Mucosa of descending colon (tissue), 3 donors: ENCODE measurements around the gene SHC3. TPM values are rescaled to one million over a fixed set of nuclear protein-coding genes. Genes with fewer than 3 reads are reported as not detected.

ENCODE experiments used
- ATAC-seq: fragments of 200-7000 bp; cut with Tn5 transposase; one replicate; pipeline ENCODE4 v1.9.1; 2020; ENCODE audit warnings: mild to moderate bottlenecking, moderate library complexity
- DNase-seq, 3 donors: peaks; one replicate each; pipeline ENCODE4 v3.0.0-alpha.2; 2020
- H3K36me3 ChIP-seq: fragments of 200-600 bp; one replicate; pipeline ENCODE4 v1.8.0; 2021; ENCODE audit warnings: low read depth, mild to moderate bottlenecking
- H3K4me1 ChIP-seq: fragments of 200-600 bp; one replicate; pipeline ENCODE4 v1.8.0; 2021; ENCODE audit warnings: low read depth, mild to moderate bottlenecking
- H3K4me3 ChIP-seq: fragments of 200-600 bp; one replicate; pipeline ENCODE4 v1.8.0; 2021; ENCODE audit warnings: mild to moderate bottlenecking
- H3K9me3 ChIP-seq: fragments of 200-600 bp; one replicate; pipeline ENCODE4 v1.8.0; 2021; ENCODE audit warnings: mild to moderate bottlenecking
- CTCF ChIP-seq: fragments of 200-600 bp; IDR thresholded peaks from one replicate; pipeline ENCODE4 v1.8.0; 2022; ENCODE audit warnings: antibody characterized with exemption, mild to moderate bottlenecking
- intact Hi-C, 2 donors: fragments of 100-400 bp; cut with DNase I in 1 of 2; cut with micrococcal nuclease in 1 of 2; formaldehyde crosslinking; loops; one replicate each; pipeline versions ENCODE4 v1.11.0 to v1.11.1; 2022; cut with DNase I, micrococcal nuclease
- total RNA-seq, 3 donors: library from RNA; stranded (reverse); fragmentation: NEBNext Ultra II Directional in 2 of 3; extraction: Animal tissue kit (Norgen Biotek cat#: 25700) in 2 of 3; gene quantifications; one replicate each; pipeline versions ENCODE4 v1.2.1 to v1.2.4, GENCODE V29; 2021 to 2023
- donor health status: DM: no; HTN: no; CAD: no; lungs with moderate emphysema.
- donor health status: DM: no; HTN: no; CAD: no.
- donor health status: DM: no; HTN: yes; CAD: no.

Gene SHC3
- total RNA-seq, 3 donors from 2014 or later = 0.35 to 4.8 (median 1.5) TPM

GRCh38 chr9:89036891-89037290, 141.7 kb downstream of the SHC3 start:
- Histone ChIP-seq H3K4me3 (no peak overlapping the region), H3K9me3 (no peaks in the 10 kb centered on the region), H3K4me1 (no peaks in the 10 kb centered on the region), H3K36me3 (no peaks in the 10 kb centered on the region)
- no peak for DNase-seq
- no peak for TF ChIP-seq CTCF
- ATAC-seq = no peak
- intact Hi-C loops = no loop called here

- intact Hi-C loops = no loop called here
- no peak for TF ChIP-seq CTCF
- no peak overlapping the region for H3K4me3 ChIP-seq
- no peak for ATAC-seq
- no peaks in the 10 kb centered on the region for H3K9me3 ChIP-seq
- no peak for DNase-seq
- H3K36me3 ChIP-seq = no peaks in the 10 kb centered on the region
- no peaks in the 10 kb centered on the region for H3K4me1 ChIP-seq
Measured at GRCh38 chr9:89036383-89036782, 142.2 kb downstream of the SHC3 start.

GRCh38 chr9:89032661-89033060, 146.0 kb downstream of the SHC3 start:
- no peak for DNase-seq
- Histone ChIP-seq H3K36me3 (no peaks in the 10 kb centered on the region), H3K4me3 (no peak overlapping the region), H3K4me1 (no peaks in the 10 kb centered on the region), H3K9me3 (peaks cover 14% of the 10 kb centered on the region)
- TF ChIP-seq CTCF = no peak
- no peak for ATAC-seq
- intact Hi-C loops = no loop called here

GRCh38 chr9:89032173-89032572, 146.4 kb downstream of the SHC3 start:
- ATAC-seq (no peak), DNase-seq (no peak)
- H3K4me3 ChIP-seq = no peak overlapping the region
- intact Hi-C loops = no loop called here
- TF ChIP-seq CTCF = no peak
- no peaks in the 10 kb centered on the region for H3K4me1 ChIP-seq
- H3K9me3 ChIP-seq = peaks cover 14% of the 10 kb centered on the region
- no peaks in the 10 kb centered on the region for H3K36me3 ChIP-seq

GRCh38 chr9:89029788-89030187, 148.8 kb downstream of the SHC3 start:
- ATAC-seq (no peak), DNase-seq (no peak)
- no peak overlapping the region for H3K4me3 ChIP-seq
- H3K9me3 ChIP-seq = peaks cover 14% of the 10 kb centered on the region
- H3K36me3 ChIP-seq = no peaks in the 10 kb centered on the region
- TF ChIP-seq CTCF = no peak
- H3K4me1 ChIP-seq = no peaks in the 10 kb centered on the region
- intact Hi-C loops = no loop called here

- ATAC-seq = no peak
- no peaks in the 10 kb centered on the region for H3K36me3 ChIP-seq
- no peak for TF ChIP-seq CTCF
- H3K4me3 ChIP-seq = no peak overlapping the region
- H3K9me3 ChIP-seq = peaks cover 14% of the 10 kb centered on the region
- H3K4me1 ChIP-seq = no peaks in the 10 kb centered on the region
- intact Hi-C loops = no loop called here
- DNase-seq = no peak
Measured at GRCh38 chr9:89026876-89027275, 151.7 kb downstream of the SHC3 start.
